ENCODE results near the gene PTPRN2. TPM values are rescaled to one million over a fixed set of nuclear protein-coding genes. Genes with fewer than 3 reads are reported as not detected.

The PTPRN2 gene
- total RNA-seq, 1 experiment from 2014 or later: 2.9 TPM

GRCh38 chr7:157966490-157966889 lies 621.1 kb downstream of the PTPRN2 start:
- no peak for DNase-seq (ENCODE audit: extremely low read depth, low read depth)

GRCh38 chr7:157964521-157964920 lies 623.1 kb downstream of the PTPRN2 start:
- no peak for DNase-seq (ENCODE audit: extremely low read depth, low read depth)

- no peak for DNase-seq (ENCODE audit: extremely low read depth, low read depth)
These were observed 623.6 kb downstream of the PTPRN2 start for GRCh38 chr7:157964016-157964415.

- DNase-seq (ENCODE audit: extremely low read depth, low read depth): no peak
These were observed 624.1 kb downstream of the PTPRN2 start for GRCh38 chr7:157963526-157963925.

- no peak for DNase-seq (ENCODE audit: extremely low read depth, low read depth)
These were observed 624.9 kb downstream of the PTPRN2 start for GRCh38 chr7:157962458-157963306.

GRCh38 chr7:157961731-157962457 lies 625.7 kb downstream of the PTPRN2 start:
- DNase-seq (ENCODE audit: extremely low read depth, low read depth): no peak

GRCh38 chr7:157955348-157955999 lies 632.1 kb downstream of the PTPRN2 start:
- DNase-seq (ENCODE audit: extremely low read depth, low read depth): no peak

- no peak for DNase-seq (ENCODE audit: extremely low read depth, low read depth)
These were observed 632.7 kb downstream of the PTPRN2 start for GRCh38 chr7:157954901-157955300.

- DNase-seq (ENCODE audit: extremely low read depth, low read depth): no peak
These were observed 634.6 kb downstream of the PTPRN2 start for GRCh38 chr7:157952841-157953645.

- no peak for DNase-seq (ENCODE audit: extremely low read depth, low read depth)
These were observed 635.5 kb downstream of the PTPRN2 start for GRCh38 chr7:157952050-157952667.

- DNase-seq (ENCODE audit: extremely low read depth, low read depth): no peak
These were observed 636.1 kb downstream of the PTPRN2 start for GRCh38 chr7:157951300-157952049.

GRCh38 chr7:157949711-157950110 lies 637.9 kb downstream of the PTPRN2 start:
- DNase-seq (ENCODE audit: extremely low read depth, low read depth): no peak

GRCh38 chr7:157947504-157947903 lies 640.1 kb downstream of the PTPRN2 start:
- DNase-seq (ENCODE audit: extremely low read depth, low read depth): no peak

- no peak for DNase-seq (ENCODE audit: extremely low read depth, low read depth)
These were observed 641.1 kb downstream of the PTPRN2 start for GRCh38 chr7:157946398-157947060.

GRCh38 chr7:157945401-157945800 lies 642.2 kb downstream of the PTPRN2 start:
- no peak for DNase-seq (ENCODE audit: extremely low read depth, low read depth)

GRCh38 chr7:157944734-157945291 lies 642.8 kb downstream of the PTPRN2 start:
- DNase-seq (ENCODE audit: extremely low read depth, low read depth): no peak

- no peak for DNase-seq (ENCODE audit: extremely low read depth, low read depth)
These were observed 643.6 kb downstream of the PTPRN2 start for GRCh38 chr7:157944051-157944450.

- DNase-seq (ENCODE audit: extremely low read depth, low read depth): no peak
These were observed 644.1 kb downstream of the PTPRN2 start for GRCh38 chr7:157943561-157943960.

GRCh38 chr7:157941210-157941609 lies 646.4 kb downstream of the PTPRN2 start:
- DNase-seq (ENCODE audit: extremely low read depth, low read depth): no peak

All from NCI-H460 (cell line).